GM21786 (cell line): Measurements from ENCODE around the gene MS4A5.
A peak's percentile ranks its signal among the peaks of the same experiment; 100 is the strongest.

Experiments used
- ATAC-seq: cut with Tn5 transposase; IDR thresholded peaks from one replicate; pipeline ENCODE4 v1.9.1; 2021; ENCODE audit not compliant: unreplicated experiment

MS4A5 gene

GRCh38 chr11:60477035-60477445 is 47.7 kb downstream of the MS4A5 start:
- ATAC-seq: peak; percentile 47

GRCh38 chr11:60482361-60482760 is 53.0 kb downstream of the MS4A5 start:
- ATAC-seq: no peak

GRCh38 chr11:60485987-60486386 is 56.6 kb downstream of the MS4A5 start:
- ATAC-seq: peak; percentile 95

GRCh38 chr11:60492488-60493009 is 63.2 kb downstream of the MS4A5 start, which contains the start of gene MS4A12:
Gene MS4A12, plus strand, starts transcription at chr11:60492778. Its CDS starts 4,541 bp downstream, at chr11:60497319.
- ATAC-seq: no peak

- no peak for ATAC-seq
Observed at GRCh38 chr11:60493454-60493853, 64.1 kb downstream of the MS4A5 start.
